ENCODE measurements around the gene IQCF6.
"Not testable (repeated sequence)": the region's sequence is repeated elsewhere in the genome, so short reads cannot be mapped to it uniquely, and the experiment has no call there.

DNA sequence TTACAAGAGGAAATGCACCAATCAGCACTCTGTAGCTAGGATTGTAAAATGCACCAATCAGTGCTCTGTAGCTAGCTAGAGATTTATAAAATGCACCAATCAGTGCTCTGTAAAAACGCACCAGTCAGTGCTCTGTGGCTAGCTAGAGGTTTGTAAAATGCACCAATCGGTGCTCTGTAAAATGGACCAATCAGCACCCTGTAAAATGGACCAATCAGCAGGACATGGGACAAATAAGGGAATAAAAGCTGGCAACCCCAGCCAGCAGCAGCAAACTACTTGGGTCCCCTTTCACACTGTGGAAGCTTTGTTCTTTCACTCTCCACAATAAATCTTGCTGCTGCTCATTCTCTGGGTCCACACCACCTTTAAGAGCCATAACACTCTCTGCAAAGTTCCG lies 36.7 kb downstream of the IQCF6 start:
- TF ChIP-seq POLR2A, CTCF, POLR2AphosphoS5, EP300 (IDR thresholded peaks at IDR 0.05): not testable (repeated sequence)

Measured in suprapubic skin (tissue), 4 donors.